ENCODE data around the gene TMEM229B.

The TMEM229B gene

GRCh38 chr14:67449096-67449495 lies 39.4 kb downstream of the TMEM229B start:
- no peak for DNase-seq

- no peak for DNase-seq
These were observed 41.5 kb downstream of the TMEM229B start for GRCh38 chr14:67447033-67447381.

DNA sequence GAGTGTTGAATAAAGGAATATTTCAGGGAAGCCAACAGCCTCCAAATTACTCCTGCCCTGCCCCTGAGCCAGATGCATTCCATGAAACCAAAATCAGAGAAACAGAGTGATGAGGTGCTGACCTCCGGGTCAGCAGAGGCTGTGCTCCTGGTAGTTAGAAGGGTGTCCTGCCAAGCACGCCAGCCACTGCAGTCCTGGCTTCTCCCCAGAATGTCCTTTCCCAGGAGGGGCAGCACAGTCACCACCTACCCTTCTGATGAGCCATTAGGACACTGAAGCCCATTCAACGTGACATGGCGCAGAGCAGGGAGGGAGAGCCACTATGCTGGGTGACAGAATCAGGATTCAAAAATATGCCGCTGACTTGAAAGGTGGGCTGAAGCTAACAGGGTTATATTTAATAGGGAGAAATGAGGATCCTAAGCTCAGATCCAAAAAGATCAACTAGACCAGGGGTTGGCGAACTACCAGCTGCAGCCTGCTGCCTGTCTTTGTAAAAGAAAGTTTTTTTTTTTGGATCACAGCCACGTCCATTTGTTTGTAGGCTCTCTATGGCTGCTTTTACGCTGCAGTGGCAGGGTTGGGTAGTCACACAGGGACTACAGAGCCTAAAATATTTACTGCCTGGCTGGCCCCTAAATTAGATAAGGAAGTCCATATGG lies 42.0 kb downstream of the TMEM229B start:
- DNase-seq, result no peak

DNA sequence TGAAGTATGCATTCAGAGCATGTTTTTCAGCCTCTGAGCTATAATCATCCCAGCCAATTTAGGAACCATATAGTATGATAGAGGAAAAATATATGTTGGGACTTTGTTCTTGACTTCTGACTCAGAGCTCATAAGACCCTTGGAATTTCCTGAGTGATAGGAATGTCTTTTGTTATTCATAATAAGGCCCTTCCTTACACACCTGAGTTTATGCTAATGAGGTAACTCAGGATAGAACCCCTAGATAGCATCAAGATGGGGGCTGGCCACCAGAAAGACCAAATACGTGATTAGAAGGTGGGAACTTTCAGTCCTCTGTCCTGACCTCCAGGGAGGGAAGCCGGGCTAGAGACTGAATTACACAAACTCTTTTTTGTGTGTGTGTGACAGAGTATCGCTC lies 44.1 kb downstream of the TMEM229B start:
- DNase-seq, result no peak

DNA sequence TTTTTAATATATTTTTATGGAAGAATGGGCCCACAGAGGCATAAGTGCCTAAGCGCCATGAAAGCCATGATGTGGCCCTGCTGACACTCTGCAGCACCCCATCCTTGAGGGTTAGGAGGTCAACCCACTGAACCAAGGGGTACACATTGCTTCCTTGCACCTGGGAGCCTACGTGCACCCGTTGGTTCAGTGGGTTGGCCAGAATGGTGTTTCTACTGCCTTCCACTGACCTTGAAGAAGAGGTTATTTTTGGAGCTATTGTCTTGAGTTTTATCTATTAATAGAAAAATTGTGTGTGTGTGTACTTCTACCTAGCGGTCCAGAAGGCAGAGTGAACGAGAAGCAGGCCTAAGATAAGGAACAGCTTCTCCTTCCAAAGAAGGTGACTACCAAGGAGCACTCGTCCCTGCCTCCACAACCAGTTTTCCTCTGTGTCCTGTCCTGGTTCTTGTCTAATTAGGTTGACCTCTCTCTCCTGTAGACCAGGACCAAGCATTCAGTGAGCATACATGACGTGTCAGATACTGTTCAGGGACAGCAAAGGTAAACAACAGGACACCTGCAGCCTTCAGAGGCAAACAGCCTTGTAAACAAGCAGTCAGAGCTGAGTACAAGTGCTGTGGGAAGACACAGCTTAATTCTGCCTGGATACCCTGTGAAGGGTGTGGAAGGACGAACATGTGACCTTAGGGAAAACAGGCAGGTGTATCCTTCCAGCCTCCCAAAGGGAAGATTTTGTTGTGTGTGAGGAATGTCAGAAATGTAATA lies 46.2 kb downstream of the TMEM229B start:
- DNase-seq, result no peak

DNA sequence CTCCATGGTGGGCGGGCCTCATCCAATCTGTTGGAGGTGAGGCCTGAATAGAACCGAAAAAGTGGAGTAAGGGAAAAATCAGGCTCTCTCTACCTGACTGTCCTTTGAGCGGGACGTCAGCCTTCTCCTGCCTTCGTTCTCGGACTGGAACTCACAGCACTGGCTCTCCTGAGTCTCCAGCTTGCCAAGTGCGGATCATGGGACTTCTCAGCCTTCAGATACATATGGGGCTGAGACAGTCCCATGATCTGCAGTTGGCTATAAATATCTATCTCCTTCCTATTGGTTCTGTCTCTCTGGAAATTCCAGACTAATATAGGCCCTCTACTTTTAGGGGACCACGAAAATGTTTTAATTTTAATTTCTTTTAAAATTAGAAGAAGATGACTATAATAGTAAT lies 46.8 kb downstream of the TMEM229B start:
- DNase-seq, result no peak

DNA sequence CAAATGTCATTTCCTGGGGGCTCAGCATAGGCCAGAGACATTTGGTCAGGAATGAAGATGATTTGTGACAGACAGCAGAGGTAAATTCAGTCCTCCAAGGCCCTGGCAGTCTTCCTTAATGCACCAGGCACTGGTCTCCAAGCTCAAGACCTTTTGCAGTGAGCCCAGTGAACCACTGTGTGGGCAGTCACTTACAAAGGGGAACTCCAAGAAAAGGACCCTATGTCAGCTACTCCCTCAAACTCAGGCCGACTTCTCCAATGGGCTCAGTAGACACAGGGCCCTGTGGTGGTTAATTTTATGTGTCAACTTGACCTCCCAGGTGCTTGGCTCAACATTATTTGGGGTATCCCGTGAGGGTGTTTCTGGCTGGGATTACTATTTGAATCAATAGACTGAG lies 47.3 kb downstream of the TMEM229B start:
- DNase-seq, result no peak

DNA sequence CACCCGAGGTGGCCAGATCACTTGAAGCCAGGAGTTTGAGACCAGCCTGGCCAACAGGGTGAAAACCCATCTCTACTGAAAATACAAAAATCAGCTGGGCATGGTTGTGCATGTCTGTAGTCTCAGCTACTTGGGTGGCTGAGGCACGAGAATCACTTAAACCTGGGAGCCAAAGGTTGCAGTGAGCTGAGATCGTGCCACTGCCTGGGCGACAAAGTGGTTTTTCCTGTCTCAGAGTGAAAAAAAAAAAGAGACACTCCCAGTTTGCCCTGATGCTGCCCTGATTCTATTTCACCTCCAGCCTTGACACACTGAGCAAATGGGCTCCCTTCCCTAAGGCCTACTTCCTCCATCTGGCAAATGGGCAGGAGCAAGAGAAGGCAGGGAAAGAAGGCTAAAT lies 48.0 kb downstream of the TMEM229B start:
- DNase-seq, result no peak

DNA sequence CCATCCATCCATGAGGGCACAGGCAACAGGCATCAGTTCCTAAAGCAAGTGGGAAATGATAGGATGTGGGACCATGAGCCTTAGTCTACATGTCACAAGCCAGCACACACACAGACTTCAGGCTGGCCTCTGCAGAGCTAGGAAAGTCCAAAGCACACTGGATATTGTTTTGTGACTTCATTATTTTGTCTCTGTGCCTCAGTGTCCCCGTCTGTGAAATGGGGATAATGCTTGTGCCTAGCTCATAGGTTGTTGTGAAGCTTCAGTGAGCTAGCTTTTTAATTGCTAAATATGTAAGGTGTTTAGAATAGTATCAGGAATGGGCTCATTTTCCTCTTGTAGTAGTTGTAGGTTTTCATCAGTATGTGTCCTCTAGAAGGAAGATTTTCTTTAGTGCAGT lies 49.6 kb downstream of the TMEM229B start:
- DNase-seq, result no peak

DNA sequence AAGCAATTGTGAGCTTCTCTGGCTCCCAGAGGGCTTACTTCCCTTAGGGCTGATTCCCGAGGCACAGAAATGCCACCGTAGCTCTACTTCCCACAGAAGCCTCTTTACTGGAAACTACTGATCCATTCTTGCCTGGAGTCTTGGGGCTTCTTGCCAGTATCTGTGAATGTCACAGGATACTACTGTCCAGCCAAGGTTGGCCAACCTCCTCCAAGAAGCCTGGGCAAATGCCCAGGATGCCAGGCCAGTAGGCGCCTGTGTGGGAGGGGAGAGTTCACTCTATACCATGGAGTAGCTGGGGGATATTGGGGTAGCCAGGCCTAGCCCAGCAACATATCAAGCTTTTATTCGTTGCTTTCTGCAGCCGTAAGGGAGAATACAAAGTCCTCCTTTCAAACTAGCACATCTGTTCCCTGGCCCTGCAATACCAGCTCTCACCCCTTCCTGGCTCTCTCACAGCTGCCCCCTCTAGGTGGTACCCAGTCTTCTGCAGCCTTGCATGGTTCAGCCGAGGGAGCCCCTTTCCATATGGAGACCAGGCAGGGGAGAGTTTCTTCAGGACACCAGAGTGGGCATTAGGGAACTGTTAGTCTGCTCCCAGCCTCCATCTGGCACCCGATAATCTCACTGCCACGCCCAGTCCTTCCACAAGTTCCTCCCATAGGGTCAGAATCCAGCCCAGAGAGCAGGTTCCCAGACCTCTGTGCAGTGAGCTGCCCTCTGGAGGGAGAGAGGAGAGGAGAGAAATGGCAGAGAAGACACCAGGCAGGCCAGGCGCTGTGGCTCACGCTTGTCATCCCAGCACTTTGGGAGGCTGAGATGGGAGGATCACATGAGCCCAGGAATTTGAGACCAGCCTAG lies 52.3 kb downstream of the TMEM229B start:
- no peak for DNase-seq

DNA sequence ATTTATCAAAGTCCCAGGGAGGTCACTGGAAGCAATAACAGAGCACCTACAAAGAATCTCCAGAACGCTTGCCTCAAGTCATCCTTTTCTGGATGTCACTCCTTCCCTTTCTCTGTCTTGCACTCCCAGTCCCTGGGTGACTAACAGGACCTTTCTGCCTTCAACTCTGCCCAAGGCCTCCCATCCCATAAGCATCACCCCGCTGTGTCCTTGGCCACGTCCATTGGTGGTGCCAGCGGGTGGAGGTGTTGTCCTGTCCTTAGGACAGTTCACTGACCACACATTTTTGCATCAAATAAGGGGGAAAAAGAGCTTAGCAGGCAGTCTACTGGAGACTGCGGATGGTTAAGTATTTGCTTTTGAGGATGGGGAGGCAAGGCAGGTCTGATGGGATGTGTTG lies 52.9 kb downstream of the TMEM229B start:
- no peak for DNase-seq

DNA sequence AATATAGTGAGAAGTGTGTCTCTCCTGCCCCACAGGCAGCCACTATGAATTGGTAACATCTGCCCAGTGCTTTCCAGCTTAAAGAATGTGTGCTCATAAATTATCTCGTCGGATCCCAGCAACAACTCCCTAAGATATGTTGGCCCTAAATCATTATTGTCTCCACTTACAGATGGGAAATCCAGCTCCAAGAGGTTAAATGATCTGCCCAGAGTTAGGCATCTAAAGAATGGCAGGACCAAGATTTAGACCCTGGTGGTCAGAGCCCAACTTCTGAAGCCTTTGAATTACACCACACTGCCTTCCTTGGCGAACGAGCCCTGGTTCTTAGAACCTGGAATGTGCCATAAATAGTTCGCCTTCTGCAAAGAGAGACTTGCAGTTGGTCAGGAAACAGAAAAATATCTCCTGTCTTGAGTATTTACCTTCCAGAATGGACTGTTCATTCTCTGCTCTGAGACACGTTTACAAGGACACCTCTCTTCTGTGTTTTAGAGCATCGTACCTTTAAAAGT lies 56.4 kb downstream of the TMEM229B start:
- no peak for DNase-seq

DNA sequence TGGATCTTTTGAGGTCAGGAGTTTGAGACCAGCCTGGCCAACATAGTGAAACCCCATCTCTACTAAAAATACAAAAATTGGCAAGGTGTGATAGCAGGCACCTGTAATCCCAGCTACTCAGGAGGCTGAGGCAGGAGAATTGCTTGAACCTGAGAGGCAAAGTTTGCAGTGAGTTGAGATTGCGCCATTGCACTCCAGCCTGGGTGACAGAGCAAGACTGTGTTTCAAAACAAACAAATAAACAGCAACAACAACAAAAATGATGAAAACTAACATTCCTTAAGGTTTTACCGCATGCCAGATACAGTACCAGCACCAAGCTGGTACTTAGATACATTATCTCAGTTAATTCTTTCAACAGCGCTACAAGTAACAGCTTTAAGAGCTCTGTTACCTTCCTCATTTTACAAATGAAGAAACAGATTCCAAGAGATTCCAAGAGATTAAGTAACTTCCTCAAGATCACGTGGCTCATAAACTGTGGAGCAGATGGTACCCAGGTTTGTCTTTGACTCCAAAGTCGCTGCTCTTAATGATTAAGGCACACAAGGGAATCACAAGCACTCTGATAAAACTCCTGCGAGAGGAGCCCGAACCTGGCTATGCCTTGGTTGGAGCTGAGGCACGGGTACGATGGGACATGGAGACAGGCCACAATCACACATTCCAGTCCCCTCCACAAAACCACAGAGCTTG lies 58.9 kb downstream of the TMEM229B start:
- no peak for DNase-seq

- no peak for DNase-seq
These were observed 60.0 kb downstream of the TMEM229B start for GRCh38 chr14:67428501-67429031.

DNA sequence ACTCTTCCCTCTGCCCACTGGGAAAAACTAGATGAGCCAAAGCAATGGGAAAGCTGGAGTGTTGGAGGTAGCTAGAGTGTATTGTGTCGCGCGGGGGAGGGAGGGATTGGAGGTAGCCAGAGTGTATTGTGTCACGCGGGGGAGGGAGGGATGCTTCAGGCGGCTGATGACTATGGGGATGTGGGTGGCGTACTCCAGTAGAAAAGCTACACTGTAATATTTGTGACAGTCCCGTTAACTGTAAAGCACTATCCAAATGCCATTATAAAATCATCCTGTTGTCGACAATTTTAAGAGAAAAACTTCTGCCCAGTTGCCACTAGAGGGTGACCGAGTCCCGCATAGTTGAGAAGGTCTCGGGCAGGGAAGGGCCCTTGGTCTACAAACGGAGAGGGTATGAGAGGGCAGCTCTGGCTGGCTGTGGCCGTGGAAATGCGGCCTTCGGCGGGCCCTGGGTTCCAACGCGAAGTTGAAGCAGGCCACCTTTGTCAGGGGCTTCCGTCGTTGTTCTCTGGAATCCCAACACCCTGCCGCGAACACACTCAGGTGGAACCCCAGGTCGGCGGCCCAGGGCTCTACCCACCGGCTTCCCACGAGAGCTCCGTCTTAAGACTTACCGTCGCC lies 61.4 kb downstream of the TMEM229B start:
- DNase-seq, result no peak

DNA sequence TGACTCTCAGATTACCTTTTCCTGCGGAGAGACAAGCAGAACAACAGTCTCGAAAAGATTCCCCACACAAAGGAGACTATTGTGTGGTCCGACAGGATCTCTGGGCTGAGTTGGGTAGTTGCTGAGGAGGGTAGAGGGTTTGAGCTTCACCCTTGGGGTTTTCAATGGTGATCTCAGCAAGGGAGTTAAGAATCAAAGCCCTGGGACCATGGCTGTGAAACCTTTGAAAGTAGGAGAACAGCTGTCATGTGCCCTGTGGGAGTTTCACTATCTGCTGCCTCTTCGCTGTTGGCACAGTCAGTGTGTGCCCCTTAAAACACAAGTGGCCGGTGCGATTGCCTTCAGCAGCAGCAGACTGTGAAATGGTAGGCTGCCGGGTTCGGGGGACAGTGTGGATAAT lies 62.4 kb downstream of the TMEM229B start:
- no peak for DNase-seq

DNA sequence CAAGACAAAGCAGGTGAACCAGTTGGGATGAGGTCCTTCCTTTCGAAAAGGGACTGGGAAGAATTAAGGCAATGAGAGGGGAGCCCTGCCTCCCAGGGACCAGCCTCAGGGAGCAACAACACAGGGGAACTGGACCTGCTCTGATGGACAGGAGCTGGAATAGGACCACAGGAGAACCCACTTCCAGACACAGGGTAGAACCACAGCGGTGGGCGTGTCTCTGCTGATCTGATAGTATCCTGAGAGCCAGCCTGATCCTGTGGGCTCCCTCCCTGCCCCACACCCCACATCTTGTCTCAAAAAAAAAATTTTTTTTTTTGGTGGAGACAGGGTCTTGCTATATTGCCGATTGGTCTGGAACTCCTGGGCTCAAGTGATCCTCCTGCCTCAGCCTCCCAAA lies 62.9 kb downstream of the TMEM229B start:
- no peak for DNase-seq

DNA sequence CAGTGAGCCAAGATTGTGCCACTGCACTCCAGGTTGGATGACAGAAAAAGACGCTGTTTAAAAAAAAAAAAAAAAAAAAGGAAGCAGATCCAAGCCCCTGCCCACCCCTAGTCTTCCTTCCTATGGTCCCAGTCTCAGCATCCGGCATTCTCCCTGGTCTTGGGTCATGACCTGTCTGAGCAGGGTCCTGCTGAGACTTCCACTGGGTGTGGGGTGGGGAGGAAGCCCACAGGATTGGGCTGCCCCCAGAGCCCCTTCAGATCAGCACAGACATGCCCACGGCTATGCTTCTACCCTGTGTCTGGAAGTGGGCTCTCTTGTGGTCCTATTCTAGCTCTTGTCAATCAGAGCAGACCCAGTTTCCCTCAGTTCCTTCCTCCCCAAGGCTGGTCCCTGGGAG lies 64.0 kb downstream of the TMEM229B start:
- DNase-seq, result no peak

DNA sequence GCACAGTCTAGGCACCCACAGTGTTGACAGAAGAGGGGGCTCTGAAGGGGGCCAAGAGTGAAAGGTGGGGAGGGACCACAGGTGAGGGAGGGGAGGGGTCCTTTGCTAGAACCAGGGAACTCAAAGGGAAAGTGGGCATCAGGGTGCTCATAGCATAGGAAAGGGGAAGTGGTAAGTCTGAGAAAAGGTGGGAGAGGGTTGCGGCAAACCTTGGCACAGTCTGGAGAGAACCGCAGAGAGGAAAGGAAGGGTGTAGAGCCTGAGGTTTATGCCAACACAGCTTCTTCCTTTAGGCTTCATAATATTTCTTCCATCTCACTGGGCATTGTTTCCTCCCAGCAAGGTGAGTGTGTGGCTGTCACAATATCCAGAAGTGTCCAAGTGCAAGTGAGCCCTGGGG lies 65.1 kb downstream of the TMEM229B start:
- DNase-seq, result no peak

DNA sequence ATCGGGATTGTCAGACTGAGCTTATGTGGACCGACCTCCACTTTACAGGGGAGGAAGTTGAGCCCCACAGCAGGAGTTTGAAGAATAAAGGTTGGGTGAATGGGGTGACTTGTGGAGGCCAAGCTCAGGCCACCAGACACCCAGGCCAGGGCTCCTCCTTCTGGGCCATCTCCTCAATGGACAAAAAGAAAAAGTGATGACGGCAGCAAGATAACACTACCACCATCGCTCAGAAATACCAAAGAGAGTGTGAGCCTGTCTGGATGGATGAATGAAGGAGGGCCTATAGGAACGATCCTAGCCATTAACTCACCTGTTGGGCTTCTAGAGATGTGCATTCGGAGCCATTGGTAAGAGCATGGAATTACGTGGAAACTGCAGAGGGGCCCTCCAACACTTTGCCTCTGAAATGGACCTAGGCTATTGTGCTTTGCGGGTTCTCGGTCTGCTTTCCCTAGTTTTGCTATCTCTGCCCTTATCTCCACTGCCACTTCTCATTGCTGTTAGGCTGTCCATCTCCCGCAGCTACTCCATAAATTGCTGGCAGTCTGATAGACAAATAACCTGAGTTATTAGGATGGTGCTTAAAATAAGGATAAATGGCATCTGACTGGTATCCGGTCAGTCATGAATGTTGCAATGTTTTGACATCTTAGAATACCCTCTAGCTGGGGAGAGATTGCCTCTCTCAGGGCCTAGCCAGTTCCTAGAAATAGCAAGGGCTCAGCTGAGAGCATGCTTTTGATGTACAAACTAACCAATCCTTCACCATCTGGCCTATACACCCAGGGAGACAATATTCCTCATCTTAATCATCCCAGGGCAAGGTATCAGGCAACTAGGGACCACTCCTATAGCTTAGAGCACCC lies 66.9 kb downstream of the TMEM229B start:
- no peak for DNase-seq
